HG02943 (cell line): ENCODE results near the gene NUDT8.
A peak's percentile ranks its signal among the peaks of the same experiment; 100 is the strongest.
"Not testable (repeated sequence)": the region's sequence is repeated elsewhere in the genome, so short reads cannot be mapped to it uniquely, and the experiment has no call there.

ENCODE experiments used
- ATAC-seq: cut with Tn5 transposase; IDR thresholded peaks from one replicate; pipeline ENCODE4 v1.9.1; 2021; ENCODE audit warnings: mild to moderate bottlenecking, low read depth, moderate library complexity; ENCODE audit not compliant: unreplicated experiment

Gene NUDT8

GRCh38 chr11:67613960-67614715 is 15.6 kb downstream of the NUDT8 start:
- ATAC-seq, result peak; percentile 78

DNA sequence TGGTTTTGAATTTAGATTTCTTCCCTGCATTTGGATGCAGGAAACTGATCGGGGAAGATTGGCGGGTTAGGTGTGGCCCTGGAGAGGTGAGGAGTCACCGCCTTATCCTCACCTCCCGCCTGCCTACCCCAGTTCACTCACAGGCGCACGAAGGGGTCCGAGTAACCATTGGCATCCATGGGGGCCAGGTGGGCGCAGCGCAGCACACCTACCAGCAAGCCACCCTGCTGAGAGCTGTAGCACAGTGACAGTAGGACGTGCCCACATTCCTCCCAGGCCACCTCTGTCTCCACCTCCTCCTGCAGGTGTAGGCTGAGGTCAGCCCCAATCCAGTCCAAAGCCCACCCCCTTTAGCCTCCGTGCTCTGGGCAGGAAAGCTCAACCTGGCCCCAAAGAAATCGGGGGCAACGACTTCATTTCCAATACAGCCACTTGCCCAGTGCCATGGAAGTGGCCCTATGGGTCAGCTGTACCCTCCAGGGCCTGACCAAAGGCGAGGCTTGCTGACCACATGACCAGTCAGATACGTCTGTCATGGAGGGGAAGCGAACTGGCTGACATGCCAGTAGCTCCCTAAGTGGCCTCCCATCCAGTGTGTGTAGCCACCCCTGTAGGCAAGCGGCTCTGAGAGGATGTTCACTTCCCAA is 16.3 kb downstream of the NUDT8 start:
- no peak for ATAC-seq

- ATAC-seq, result no peak
These were observed 17.0 kb downstream of the NUDT8 start for GRCh38 chr11:67612751-67613150.

DNA sequence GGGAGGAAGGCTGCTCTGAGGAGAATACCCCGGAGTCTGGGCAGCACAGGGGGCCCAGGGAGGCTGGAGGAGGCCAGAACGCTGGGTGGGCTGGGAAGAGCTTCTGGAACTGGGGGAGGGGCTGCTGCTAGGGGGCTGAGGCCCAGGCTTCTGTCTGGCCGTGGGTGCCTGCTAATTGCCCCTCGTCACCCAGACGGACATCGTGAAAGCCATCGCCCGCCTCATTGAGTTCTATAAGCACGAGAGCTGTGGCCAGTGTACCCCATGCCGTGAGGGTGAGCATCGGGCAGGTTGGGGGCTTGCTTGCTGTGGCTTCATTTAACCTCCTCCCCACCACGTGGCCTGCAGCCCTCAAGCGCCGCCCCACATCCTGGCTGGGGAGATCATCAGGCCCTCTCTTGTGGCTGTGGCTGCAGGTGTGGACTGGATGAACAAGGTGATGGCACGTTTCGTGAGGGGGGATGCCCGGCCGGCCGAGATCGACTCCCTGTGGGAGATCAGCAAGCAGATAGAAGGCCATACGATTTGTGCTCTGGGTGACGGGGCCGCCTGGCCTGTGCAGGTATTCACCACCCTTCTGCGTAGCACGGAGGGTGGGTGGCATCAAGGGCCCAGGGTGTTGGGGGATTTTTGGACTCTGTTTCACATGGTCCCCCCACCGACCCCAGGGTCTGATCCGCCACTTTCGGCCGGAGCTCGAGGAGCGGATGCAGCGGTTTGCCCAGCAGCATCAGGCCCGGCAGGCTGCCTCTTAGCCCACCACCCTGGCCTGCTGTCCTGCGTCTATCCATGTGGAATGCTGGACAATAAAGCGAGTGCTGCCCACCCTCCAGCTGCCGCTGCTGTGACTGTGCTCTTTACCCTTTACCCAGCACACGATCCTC is 17.8 kb downstream of the NUDT8 start:
- ATAC-seq, result no peak

DNA sequence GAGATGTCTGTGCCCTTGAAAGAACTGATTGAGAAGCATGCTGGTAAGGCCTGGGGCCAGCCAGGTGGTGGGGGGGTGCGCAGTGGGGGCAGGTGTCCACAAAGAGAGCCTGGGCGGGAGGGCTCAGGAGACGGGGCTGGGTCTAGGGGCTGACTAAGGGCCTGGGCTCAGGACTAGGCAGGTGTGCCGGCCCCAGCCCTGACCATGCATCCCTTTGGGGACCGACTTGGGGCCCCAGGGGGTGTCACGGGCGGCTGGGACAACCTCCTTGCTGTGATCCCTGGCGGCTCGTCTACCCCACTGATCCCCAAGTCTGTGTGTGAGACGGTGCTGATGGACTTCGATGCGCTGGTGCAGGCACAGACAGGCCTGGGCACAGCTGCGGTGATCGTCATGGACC is 18.6 kb downstream of the NUDT8 start:
- ATAC-seq, result no peak

DNA sequence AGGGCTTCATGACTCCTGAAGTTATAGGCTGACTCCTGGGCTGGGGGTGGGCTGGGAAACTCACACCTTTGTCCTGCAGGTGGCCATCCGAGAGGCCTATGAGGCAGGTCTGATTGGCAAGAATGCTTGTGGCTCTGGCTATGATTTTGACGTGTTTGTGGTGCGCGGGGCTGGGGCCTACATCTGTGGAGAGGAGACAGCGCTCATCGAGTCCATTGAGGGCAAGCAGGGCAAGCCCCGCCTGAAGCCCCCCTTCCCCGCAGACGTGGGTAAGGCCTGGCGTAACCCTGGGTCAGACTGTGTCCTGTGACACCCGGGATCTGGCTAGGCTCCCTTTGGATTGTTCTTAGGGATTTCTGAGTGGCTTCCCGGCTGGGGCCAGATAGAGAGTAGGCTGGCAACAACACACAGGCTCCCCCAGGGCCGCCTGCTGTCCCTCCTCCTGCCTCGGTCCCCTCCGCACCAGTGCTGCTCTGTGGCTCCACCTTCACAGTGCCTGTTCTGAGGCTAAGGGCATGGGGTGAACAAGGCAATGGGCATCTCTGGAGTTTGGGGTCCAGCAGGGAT is 19.4 kb downstream of the NUDT8 start:
- ATAC-seq, result no peak

- no peak for ATAC-seq
These were observed 20.4 kb downstream of the NUDT8 start for GRCh38 chr11:67609316-67609715.

DNA sequence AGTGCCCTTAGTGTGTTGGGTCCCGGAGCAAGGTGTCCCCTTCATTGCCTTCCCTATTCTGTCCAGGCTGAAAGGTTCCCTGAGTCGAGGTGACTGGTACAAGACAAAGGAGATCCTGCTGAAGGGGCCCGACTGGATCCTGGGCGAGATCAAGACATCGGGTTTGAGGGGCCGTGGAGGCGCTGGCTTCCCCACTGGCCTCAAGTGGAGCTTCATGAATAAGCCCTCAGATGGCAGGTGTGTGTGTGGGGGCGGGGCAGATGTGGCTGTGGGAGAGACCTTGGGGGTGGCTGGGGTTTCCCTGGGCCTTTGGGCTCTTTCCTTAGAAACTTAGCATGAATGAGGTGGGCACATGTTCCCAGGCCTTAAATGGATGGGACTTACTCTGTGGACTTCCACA is 21.3 kb downstream of the NUDT8 start:
- no peak for ATAC-seq

DNA sequence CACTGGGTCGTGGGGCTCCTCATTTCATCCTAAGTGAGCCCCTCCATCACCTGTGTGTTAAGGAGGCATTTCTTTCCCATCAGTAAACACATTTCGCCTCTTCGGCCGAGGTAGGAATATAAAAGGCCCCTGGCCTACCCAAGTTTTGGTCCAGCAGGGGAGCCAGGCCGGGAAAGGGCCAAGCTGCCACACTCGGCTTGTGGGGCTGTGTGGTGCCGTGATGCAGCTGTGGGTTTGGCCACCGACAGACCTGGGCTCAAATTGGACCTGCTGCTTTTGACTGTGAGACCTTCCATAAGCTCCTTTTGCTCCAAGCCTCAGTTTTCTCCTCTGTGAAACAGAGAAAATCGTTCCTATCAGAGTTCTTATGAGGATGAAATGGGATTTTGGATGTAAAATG is 22.2 kb downstream of the NUDT8 start:
- ATAC-seq, result no peak

GRCh38 chr11:67606492-67607295 is 23.0 kb downstream of the NUDT8 start, which contains the start of gene NDUFV1:
Gene NDUFV1 (plus strand): TSS chr11:67606936. CDS start chr11:67607005, 69 bp downstream.
- peak; percentile 94 for ATAC-seq

GRCh38 chr11:67606093-67606491 is 23.6 kb downstream of the NUDT8 start:
- no peak for ATAC-seq

DNA sequence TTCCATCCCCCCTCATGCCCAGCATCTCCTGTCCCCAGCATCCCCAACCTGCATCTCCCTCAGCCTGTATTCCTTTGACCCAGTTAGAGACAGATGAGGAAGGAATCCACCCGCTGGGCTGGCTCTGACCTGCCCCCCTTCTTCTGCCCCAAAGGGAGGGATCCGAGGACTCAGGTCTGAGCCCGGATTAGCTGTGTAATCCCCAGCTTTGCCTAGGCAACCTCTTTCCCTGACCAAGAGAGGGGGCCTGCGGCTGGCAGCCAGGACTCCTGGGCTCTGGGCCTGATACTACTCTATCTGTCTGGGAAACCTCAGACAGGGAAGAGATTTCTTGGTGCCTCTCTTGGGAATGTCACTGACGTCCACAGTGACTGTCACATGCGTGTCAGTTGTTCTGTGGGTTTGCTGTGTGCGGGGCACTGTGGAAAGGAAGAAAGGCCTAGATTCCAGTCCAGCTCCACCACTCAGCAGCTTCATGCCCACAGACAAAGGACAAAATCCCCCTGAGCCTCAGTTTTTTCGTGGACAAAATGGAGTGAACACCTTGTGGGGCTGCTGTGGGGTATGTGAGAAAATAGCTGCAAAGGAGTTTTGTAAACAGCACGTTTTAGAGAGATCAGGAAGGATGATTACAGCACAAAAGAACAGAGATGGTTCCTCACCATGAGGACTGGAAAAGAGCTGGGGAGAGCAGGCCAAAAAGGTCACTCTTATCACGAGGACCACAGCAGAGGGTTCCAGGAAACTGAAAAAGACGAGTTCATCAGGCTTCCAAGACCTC is 24.3 kb downstream of the NUDT8 start:
- no peak for ATAC-seq

DNA sequence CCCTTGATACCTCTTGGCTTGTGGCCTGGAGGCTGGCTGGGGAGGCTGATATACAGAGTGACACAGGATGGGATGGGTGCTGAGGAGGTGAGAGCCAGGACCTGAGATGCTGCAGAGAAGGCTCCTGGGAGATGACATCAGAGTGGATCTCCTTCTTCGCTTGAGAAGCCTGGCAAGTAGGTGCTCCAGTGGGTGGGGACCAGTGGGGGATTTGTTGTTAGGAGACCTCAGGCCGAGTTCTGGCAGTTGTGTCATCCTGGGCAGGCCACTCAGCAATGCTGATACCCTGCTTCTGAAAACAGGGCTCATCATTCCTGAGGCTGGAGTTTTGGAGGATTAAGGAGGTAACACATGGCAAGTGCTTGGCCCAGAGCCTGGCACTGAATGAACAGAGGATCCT is 24.9 kb downstream of the NUDT8 start:
- no peak for ATAC-seq

DNA sequence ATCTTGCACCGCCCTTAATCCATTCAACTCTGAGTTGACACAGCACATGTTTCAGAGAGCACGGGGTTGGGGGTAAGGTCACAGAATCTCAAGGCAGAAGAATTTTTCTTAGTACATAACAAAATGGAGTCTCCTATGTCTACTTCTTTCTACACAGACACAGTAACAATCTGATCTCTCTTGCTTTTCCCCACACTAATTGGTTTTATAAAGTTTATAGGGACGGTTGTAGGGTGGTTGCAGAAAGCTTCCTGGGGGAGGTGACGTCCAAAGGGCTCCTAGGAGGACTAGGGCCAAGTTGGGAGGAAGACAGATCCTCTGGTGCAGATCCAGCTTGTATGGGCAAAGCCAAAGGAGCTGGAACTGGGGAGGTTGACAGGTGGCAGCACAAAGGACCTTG is 25.6 kb downstream of the NUDT8 start:
- not testable (repeated sequence) for ATAC-seq

- ATAC-seq, result no peak
These were observed 28.6 kb downstream of the NUDT8 start for GRCh38 chr11:67601098-67601497.

DNA sequence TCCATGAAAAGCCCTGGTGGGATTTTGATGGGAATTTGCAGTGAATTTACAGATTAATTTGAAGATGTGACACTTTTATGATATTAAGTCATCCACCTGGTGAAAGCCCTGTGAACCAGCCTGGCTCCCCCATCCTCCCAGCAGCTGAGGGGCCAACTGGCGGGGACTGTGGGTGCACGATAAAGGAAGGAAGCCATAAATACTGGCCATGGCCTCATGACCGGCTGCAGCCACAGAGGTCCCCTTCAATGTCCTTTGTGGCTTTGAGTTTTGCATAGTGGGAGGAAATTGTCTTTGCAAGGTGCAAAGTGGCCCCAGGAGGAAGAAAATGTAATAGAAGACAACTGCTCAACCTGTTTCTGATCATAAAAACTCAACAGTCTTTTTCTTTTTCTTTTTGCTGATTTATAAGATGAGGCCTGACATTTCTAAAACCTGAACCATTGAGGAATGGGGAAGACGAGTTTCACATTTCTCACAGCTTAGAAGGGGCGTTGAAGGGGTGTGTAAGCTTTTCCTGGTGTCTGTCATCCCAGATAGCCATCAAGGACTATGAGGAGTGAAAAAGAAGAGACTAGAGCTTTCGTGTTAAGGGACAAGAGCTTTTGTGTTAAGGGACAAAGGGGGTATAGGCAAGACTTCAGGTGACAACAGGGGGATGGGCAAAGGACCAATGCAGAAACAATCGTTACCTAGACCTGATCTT is 29.3 kb downstream of the NUDT8 start:
- ATAC-seq, result peak; percentile 73

- ATAC-seq, result no peak
These were observed 30.6 kb downstream of the NUDT8 start for GRCh38 chr11:67599149-67599548.

DNA sequence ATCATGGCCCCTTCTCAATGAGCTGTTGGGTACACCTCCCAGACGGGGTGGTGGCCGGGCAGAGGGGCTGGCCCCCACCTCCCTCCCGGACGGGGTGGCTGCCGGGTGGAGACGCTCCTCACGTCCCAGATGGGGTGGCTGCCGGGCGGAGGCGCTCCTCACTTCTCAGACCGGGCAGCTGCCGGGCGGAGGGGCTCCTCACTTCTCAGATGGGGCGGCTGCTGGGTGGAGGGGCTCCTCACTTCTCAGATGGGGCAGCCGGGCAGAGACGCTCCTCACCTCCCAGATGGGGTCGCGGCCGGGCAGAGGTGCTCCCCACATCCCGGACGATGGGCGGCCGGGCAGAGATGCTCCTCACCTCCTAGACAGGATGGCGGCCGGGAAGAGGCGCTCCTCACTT is 31.8 kb downstream of the NUDT8 start:
- not testable (repeated sequence) for ATAC-seq

- ATAC-seq, result not testable (repeated sequence)
These were observed 32.3 kb downstream of the NUDT8 start for GRCh38 chr11:67597458-67597857.
